ENCODE data around the gene KCNQ2. TPM values are rescaled to one million over a fixed set of nuclear protein-coding genes. Genes with fewer than 3 reads are reported as not detected.

The KCNQ2 gene
- total RNA-seq, 2 experiments from 2014 or later: not detected

- ATAC-seq: no peak
- Mint-ChIP-seq H3K27ac (no peak overlapping the region), H3K4me3 (no peak overlapping the region), H3K27me3 (peaks cover 31% of the 10 kb centered on the region), H3K9me3 (peaks cover 4% of the 10 kb centered on the region), H3K36me3 (ENCODE audit: low read depth) (no peaks in the 10 kb centered on the region), H3K4me1 (ENCODE audit: low read depth) (peaks cover 2% of the 10 kb centered on the region)
- no peak for TF ChIP-seq CTCF (IDR thresholded peaks at IDR 0.05)
- intact Hi-C loops (cut with micrococcal nuclease): no loop called here
- ChIA-PET POLR2A (no interaction called here), CTCF (no interaction called here)
- no peak for DNase-seq
Measured at GRCh38 chr20:63513207-63513606, 40.8 kb upstream of the KCNQ2 start.

GRCh38 chr20:63509088-63509564, 36.7 kb upstream of the KCNQ2 start:
- CTCF ChIA-PET: interaction anchor here (1.9 kb wide), 1 partner anchor 13 kb away, joined by 9 read pairs; no protein-coding TSS in a partner anchor
- ATAC-seq (no peak), DNase-seq (no peak)
- TF ChIP-seq CTCF (IDR thresholded peaks at IDR 0.05): no peak
- no peak overlapping the region for H3K27ac Mint-ChIP-seq
- POLR2A ChIA-PET: interaction anchor here (0.7 kb wide), 1 partner anchor 127 kb away, joined by 3 read pairs; no protein-coding TSS in a partner anchor
- no peaks in the 10 kb centered on the region for H3K36me3 Mint-ChIP-seq (ENCODE audit: low read depth)
- intact Hi-C loops (cut with micrococcal nuclease): no loop called here
- H3K27me3 Mint-ChIP-seq: peaks cover 50% of the 10 kb centered on the region
- no peak overlapping the region for H3K4me3 Mint-ChIP-seq
- peaks cover 14% of the 10 kb centered on the region for H3K4me1 Mint-ChIP-seq (ENCODE audit: low read depth)
- H3K9me3 Mint-ChIP-seq: peaks cover 10% of the 10 kb centered on the region

DNA sequence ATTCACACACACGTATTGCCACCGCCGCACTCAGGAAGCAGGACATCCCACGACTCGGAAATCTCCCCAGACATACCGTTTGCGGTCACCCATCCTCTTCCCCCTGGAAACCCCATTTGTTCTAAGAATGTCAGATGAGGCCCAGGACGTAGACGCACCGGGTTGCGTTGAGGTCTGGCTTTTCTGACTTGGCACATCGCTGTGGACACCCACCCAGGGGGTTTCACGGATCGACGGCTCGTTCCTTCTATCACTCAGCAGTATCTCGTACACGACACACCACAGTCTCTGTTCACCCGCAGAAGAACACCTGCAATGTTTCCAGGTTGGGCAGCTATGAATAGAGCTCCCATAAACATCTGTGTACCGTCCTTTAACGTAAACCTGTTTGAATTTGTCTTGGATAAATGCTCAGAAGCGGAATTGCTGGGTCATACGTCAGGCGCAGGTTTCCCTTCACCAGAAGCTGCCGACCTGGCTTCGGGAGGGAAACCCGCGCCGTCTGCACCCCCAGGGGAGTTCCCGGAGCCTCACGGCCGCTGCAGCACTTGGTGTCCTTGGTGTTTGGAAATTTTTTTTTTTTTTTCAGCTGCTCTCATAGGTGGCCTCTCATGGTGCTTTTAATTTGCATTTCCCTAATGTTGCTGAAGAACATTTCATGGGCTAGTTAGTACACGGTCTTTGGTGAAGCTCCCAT, 35.8 kb upstream of the KCNQ2 start:
- ChIA-PET POLR2A (interaction anchor here (0.7 kb wide), 1 partner anchor 128 kb away, joined by 3 read pairs; no protein-coding TSS in a partner anchor), CTCF (interaction anchor here (1.1 kb wide), 2 partner anchors 11 to 29 kb away, joined by 3 to 4 read pairs; partner anchors contain the start of gene PTK6)
- DNase-seq (peak; percentile 48), ATAC-seq (peak; percentile 69)
- no peaks in the 10 kb centered on the region for H3K36me3 Mint-ChIP-seq (ENCODE audit: low read depth)
- intact Hi-C loops (cut with micrococcal nuclease): no loop called here
- H3K27me3 Mint-ChIP-seq: peaks cover 52% of the 10 kb centered on the region
- peak overlapping the region; percentile 28 for H3K27ac Mint-ChIP-seq
- H3K9me3 Mint-ChIP-seq: peaks cover 14% of the 10 kb centered on the region
- TF ChIP-seq CTCF (IDR thresholded peaks at IDR 0.05): no peak
- H3K4me3 Mint-ChIP-seq: no peak overlapping the region
- peaks cover 14% of the 10 kb centered on the region for H3K4me1 Mint-ChIP-seq (ENCODE audit: low read depth)

- intact Hi-C loops (cut with micrococcal nuclease): no loop called here
Measured at GRCh38 chr20:63507083-63507743, 34.8 kb upstream of the KCNQ2 start.

More at GRCh38 chr20:63507083-63507743, 34.8 kb upstream of the KCNQ2 start:
- ATAC-seq (peak; percentile 50), DNase-seq (peak; percentile 48)
- Mint-ChIP-seq H3K27ac (no peak overlapping the region), H3K4me3 (no peak overlapping the region), H3K36me3 (ENCODE audit: low read depth) (no peaks in the 10 kb centered on the region), H3K27me3 (peaks cover 45% of the 10 kb centered on the region), H3K4me1 (ENCODE audit: low read depth) (peaks cover 14% of the 10 kb centered on the region), H3K9me3 (peaks cover 14% of the 10 kb centered on the region)
- TF ChIP-seq CTCF (IDR thresholded peaks at IDR 0.05): no peak
- ChIA-PET CTCF (interaction anchor here (1.1 kb wide), 1 partner anchor 10 kb away, joined by 3 read pairs; no protein-coding TSS in a partner anchor), POLR2A (no interaction called here)

Measured in activated CD8-positive, alpha-beta T cell treated with anti-CD3 and anti-CD28 coated beads for 36 hours (primary cell).